ENCODE results near the gene MAGI1.

GRCh38 chr3:65665915-65666314 is 372.8 kb downstream of the MAGI1 start:
- no peak for TF ChIP-seq CTCF (IDR thresholded peaks at IDR 0.05)
- no peak for TF ChIP-seq POLR2A (IDR thresholded peaks at IDR 0.05)
